Right atrium auricular region (tissue), 2 donors: ENCODE results near the gene PKP3. TPM values are rescaled to one million over a fixed set of nuclear protein-coding genes. Genes with fewer than 3 reads are reported as not detected.

ENCODE experiments used
- DNase-seq: peaks from one replicate; pipeline ENCODE4 v3.0.0-alpha.2; 2019; ENCODE audit warnings: low spot score
- H3K27ac ChIP-seq, 2 donors: fragments of 200-600 bp; sonication (generic); 1 replicate in 1 of 2; 2 replicates in 1 of 2; pipeline ENCODE4 v1.5.1; 2016 to 2019
- H3K27me3 ChIP-seq, 2 donors: fragments of 200-600 bp; sonication (generic); one replicate each; pipeline versions ENCODE4 v1.5.1 to v1.6.0; 2017 to 2019
- H3K36me3 ChIP-seq: fragments of 200-600 bp; sonication (generic); one replicate; pipeline ENCODE4 v1.5.1; 2016
- H3K4me1 ChIP-seq, 2 donors: fragments of 200-600 bp; sonication (generic); one replicate each; pipeline versions ENCODE4 v1.5.1 to v1.6.0; 2017 to 2019
- H3K4me3 ChIP-seq, 2 donors: fragments of 200-600 bp; sonication (generic); 1 replicate in 1 of 2; 2 replicates in 1 of 2; pipeline ENCODE4 v1.5.1; 2017 to 2019; ENCODE audit warnings: mild to moderate bottlenecking in 1 of 2, moderate library complexity in 1 of 2
- H3K9me3 ChIP-seq, 2 donors: fragments of 200-600 bp; sonication (generic); one replicate each; pipeline ENCODE4 v1.5.1; 2019
- total RNA-seq, 2 donors: library from RNA; depleted of rRNA; stranded (reverse); fragments of >200 nt; gene quantifications; one replicate each; pipeline ENCODE4 v1.1.0, GENCODE V29; 2016
- TF ChIP-seq, protein P1 (sequence below), 2 donors: fragments of 200-600 bp; sonication (generic); IDR thresholded peaks; one replicate each; pipeline ENCODE4 v1.5.1; 2019; ENCODE audit warnings: antibody characterized with exemption in 2 of 2

PKP3 gene
- total RNA-seq, 2 donors from 2014 or later, result 0.43 to 1.0 TPM

DNA sequence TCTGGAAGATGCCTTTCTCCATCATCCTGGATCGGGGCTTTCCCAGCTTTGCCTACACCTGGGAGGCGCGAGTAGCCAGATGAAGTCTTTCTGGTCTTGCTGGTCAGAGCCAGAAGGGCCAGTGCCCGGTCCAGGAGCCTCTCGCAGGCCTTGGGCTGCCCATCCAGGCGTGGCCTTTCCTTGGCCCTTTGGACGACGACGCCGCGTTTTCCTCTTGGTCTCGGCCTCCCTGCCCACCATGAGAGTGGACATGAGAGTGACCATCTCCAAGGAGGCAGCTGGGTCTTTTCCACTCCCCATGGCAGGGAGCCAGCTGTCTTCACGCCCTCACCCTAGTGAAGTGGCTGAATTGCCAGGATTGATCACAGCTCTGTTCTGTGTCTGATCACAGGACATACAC is 59.6 kb downstream of the PKP3 start:
- no peak overlapping the region for H3K27ac ChIP-seq
- DNase-seq, result no peak
- no peak overlapping the region for H3K4me3 ChIP-seq
- H3K9me3 ChIP-seq, result no peaks in the 10 kb centered on the region
- TF ChIP-seq, protein P1, sequence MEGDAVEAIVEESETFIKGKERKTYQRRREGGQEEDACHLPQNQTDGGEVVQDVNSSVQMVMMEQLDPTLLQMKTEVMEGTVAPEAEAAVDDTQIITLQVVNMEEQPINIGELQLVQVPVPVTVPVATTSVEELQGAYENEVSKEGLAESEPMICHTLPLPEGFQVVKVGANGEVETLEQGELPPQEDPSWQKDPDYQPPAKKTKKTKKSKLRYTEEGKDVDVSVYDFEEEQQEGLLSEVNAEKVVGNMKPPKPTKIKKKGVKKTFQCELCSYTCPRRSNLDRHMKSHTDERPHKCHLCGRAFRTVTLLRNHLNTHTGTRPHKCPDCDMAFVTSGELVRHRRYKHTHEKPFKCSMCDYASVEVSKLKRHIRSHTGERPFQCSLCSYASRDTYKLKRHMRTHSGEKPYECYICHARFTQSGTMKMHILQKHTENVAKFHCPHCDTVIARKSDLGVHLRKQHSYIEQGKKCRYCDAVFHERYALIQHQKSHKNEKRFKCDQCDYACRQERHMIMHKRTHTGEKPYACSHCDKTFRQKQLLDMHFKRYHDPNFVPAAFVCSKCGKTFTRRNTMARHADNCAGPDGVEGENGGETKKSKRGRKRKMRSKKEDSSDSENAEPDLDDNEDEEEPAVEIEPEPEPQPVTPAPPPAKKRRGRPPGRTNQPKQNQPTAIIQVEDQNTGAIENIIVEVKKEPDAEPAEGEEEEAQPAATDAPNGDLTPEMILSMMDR (IDR thresholded peaks at IDR 0.05), result no peak
- peaks cover 4 to 41% of the 10 kb centered on the region in 2 donors for H3K4me1 ChIP-seq
- peaks cover 16% of the 10 kb centered on the region for H3K36me3 ChIP-seq
- no peaks in the 10 kb centered on the region for H3K27me3 ChIP-seq

- H3K4me3 ChIP-seq, result no peak overlapping the region
- no peak for DNase-seq
- H3K27ac ChIP-seq, result no peak overlapping the region
- no peaks in the 10 kb centered on the region for H3K9me3 ChIP-seq
- H3K4me1 ChIP-seq, result peaks cover 4 to 36% of the 10 kb centered on the region in 2 donors
- peaks cover 16% of the 10 kb centered on the region for H3K36me3 ChIP-seq
- H3K27me3 ChIP-seq, result no peaks in the 10 kb centered on the region
- TF ChIP-seq, protein P1 (IDR thresholded peaks at IDR 0.05), result no peak
Observed at GRCh38 chr11:454043-454442, 60.0 kb downstream of the PKP3 start.

Other genes starting within 250 kb of the PKP3 start
- gene SCGB1C1, start 201.1 kb upstream of the PKP3 start, total RNA-seq, result not detected
- 10 to 100 TPM; 20.7 to 25.9 TPM for gene BET1L, start 186.8 kb upstream of the PKP3 start, total RNA-seq
- gene RIC8A, start 186.5 kb upstream of the PKP3 start, total RNA-seq, result 100 to 1,000 TPM in 1 of 2 donors, 10 to 100 TPM in 1; 68.0 to 101 TPM
- gene SIRT3, start 157.9 kb upstream of the PKP3 start, total RNA-seq, result 10 to 100 TPM; 18.3 to 31.4 TPM
- gene PSMD13, start 157.2 kb upstream of the PKP3 start, total RNA-seq, result 10 to 100 TPM; 75.3 to 80.3 TPM
- under 1 TPM; 0.19 to 0.20 TPM for gene NLRP6, start 115.8 kb upstream of the PKP3 start, total RNA-seq
- 1 to 10 TPM; 4.9 to 9.4 TPM for gene PGGHG, start 105.1 kb upstream of the PKP3 start, total RNA-seq
- not detected for gene IFITM5, start 94.7 kb upstream of the PKP3 start, total RNA-seq
- gene IFITM2, start 86.4 kb upstream of the PKP3 start, total RNA-seq, result 100 to 1,000 TPM; 120 to 296 TPM
- 100 to 1,000 TPM in 1 of 2 donors, 10 to 100 TPM in 1; 82.3 to 241 TPM for gene IFITM1, start 80.2 kb upstream of the PKP3 start, total RNA-seq
- gene IFITM3, start 73.3 kb upstream of the PKP3 start, total RNA-seq, result 100 to 1,000 TPM; 156 to 372 TPM
- gene B4GALNT4, start 24.7 kb upstream of the PKP3 start, total RNA-seq, result under 1 TPM in 1 of 2 donors, not detected in 1; 0.39 TPM
- gene SIGIRR, start 20.8 kb downstream of the PKP3 start, total RNA-seq, result 10 to 100 TPM; 26.6 to 33.3 TPM
- under 1 TPM; 0.11 to 0.75 TPM for gene ANO9, start 47.8 kb downstream of the PKP3 start, total RNA-seq
- gene PTDSS2, start 56.1 kb downstream of the PKP3 start, total RNA-seq, result 10 to 100 TPM; 26.8 to 32.5 TPM
- gene RNH1, start 113.0 kb downstream of the PKP3 start, total RNA-seq, result 100 to 1,000 TPM; 185 to 248 TPM
- 10 to 100 TPM; 31.7 to 48.1 TPM for gene HRAS, start 141.4 kb downstream of the PKP3 start, total RNA-seq
- under 1 TPM; 0.12 to 0.15 TPM for gene LRRC56, start 143.3 kb downstream of the PKP3 start, total RNA-seq
- under 1 TPM; 0.33 to 0.86 TPM for gene LMNTD2, start 166.5 kb downstream of the PKP3 start, total RNA-seq
- gene RASSF7, start 166.8 kb downstream of the PKP3 start, total RNA-seq, result 10 to 100 TPM in 1 of 2 donors, 1 to 10 TPM in 1; 8.5 to 13.0 TPM
- gene PHRF1, start 182.3 kb downstream of the PKP3 start, total RNA-seq, result 10 to 100 TPM; 12.4 to 14.2 TPM
- gene IRF7, start 221.7 kb downstream of the PKP3 start, total RNA-seq, result 10 to 100 TPM in 1 of 2 donors, 1 to 10 TPM in 1; 9.6 to 14.9 TPM
- not detected for gene CDHR5, start 230.7 kb downstream of the PKP3 start, total RNA-seq
- gene SCT, start 233.0 kb downstream of the PKP3 start, total RNA-seq, result not detected
- not detected for gene DRD4, start 243.1 kb downstream of the PKP3 start, total RNA-seq